Measurements from ENCODE around the gene FNDC11.

The FNDC11 gene

DNA sequence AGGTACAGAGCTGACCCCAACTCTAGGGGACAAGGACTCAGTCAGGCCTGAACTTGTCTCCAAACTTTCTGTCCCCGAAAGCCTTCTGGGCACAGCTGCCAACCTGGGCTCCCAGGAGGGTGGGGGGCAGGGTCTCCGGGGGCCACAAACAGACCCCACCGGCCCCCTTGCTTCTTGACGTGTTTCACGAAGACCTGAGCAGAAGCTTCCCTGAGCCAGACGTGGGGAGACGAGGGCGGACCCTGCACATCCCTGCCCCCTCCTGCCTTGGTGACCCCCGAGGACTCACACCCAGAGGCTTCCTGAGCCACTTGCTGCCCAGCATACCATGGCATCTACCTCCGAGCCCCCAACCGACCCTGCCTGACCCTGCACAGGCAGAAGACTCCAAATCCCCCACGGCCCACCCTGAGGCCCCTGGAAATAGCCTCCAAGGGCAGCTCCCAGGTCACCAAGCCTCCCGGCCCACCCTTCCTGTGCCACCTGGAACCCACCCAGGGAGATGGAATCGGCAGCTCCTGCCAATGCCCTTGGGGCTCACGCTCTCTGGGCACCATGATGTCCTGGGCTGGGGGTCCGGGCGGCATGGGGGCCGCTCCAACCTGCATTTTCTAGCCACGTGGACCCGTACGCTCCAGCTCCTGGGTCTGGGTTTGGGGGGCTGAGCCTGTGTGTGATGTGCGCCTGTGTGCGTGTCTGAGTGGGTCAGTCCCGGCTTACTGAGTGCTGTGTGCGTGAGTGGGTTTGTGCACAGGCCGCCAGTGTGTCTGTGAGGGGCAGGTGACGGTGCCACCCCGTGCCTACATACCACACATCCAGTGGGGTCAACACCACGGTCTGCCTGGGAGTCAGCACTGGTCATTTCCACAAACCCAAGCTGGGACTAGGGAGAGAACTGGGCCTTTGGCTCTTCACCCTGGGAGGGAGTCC lies 14.3 kb upstream of the FNDC11 start:
- no peak for DNase-seq (ENCODE audit: low read depth in 2 of 2, low spot score in 1 of 2)

DNA sequence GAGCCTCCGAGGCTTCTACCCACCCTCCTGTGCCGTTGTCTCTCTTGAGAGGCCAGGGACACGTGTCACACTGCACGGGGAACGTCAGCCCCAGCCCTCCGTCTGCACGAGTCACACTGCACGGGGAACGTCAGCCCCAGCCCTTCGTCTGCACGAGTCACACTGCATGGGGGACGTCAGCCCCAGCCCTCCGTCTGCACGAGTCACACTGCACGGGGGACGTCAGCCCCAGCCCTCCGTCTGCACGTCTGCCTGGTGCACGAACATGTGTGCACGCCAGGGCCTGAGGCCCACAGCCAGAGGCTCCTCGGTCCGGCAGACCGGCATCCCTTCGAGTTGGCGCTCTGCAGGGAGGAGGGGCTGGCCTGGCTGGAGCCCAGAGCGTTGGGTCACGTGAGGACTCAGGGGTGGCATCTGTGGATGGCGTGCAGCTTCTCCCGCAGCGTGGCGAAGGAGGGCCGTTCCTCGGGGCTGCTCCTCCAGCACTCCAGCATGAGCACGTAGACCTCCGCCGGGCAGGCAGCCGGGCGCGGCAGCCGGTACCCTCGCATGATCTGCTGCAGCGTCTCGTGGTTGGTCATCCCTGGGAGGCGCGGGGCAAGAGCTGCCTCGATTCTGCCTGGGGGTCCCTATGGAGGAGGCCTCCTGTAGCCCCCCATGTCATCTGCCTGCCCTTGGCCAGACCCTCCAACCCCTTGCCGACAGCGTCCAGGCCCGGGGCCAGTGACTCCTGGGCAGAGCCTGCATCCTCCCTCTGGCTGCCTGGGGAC lies 13.4 kb upstream of the FNDC11 start:
- DNase-seq (ENCODE audit: low read depth in 2 of 2, low spot score in 1 of 2), result no peak

DNA sequence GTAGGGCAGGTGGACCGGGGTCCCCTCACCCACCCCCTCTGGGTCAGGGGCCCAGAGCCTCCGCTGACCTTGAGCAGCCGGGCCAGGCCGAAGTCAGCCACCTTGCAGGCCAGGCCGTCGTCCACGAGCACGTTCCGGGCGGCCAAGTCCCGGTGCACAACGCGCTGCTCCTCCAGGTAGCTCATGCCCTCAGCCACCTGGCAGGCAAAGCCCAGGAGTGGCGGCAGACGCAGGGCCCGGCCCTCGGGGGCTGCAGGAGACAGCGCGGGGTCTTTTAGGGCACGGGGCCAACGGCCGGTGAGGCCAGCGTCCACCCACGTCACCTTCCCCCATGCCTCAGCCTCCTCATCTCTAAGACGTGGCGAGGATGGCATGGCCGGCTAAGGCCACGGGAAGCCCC lies 12.6 kb upstream of the FNDC11 start:
- no peak for DNase-seq (ENCODE audit: low read depth in 2 of 2, low spot score in 1 of 2)

DNA sequence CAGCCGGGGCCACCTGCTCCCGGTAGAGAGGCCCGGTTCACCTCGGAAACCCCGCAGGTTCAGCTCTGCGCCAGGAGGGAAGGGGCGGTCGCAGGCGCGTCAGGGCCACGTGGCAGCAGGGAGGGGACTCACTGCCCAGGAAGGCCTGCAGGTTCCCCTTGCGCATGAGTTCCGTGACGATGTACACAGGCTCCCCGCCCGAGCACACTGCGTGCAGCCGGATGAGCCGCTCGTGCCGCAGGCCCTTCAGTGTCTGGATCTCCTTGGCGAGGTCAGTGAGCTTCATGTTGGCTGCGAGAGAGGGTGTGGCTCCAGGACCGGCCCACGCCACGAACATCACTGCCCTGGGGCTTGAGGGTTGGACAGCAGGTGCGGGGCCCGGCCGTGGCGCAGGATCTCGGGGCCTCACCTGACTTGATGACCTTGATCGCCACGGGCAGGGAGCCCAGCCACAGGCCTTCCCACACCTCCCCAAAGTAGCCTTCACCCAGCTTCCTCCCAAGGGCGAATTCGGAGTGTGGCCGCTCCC lies 11.9 kb upstream of the FNDC11 start:
- DNase-seq (ENCODE audit: low read depth in 2 of 2, low spot score in 1 of 2), result no peak

DNA sequence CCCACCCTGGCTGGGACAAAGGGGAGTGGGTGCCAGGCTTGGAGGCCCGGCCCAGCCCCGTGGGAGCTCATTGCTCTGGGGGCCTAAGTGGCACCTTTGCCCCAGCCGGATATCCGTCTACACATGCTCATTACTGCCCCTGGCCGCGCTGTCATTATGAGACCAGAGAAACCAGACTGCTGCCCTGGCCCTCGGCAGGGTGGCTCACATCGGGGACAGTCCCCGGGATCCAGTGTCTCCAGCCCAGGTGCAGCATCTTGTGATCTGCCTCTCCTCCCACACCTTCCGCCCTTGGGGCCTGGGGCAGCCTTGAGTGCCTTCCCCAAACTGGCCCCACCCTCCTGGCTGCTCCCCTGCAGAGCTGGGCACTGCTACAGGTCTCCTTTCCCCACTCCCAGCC lies 11.3 kb upstream of the FNDC11 start:
- DNase-seq (ENCODE audit: low read depth in 2 of 2, low spot score in 1 of 2), result no peak

DNA sequence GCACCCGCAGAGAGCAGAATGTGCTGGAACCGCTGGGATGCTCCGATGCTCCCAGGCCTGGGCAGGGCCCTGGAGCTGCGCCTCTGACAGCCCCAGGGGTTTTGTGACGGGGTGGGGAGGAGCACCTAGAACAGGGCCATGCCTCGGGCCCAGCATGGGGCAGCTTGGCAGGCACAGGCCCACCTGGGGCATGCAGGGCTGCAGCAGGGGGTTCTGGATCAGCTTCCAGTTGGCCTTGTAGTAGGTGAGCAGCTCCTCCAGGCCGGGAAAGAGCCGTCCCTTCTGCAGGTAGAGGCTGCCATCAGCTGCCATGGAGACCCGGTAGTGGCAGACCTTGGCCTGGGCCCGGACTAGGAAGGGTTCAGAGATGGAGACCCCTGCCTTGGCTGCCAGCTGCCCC lies 10.8 kb upstream of the FNDC11 start:
- no peak for DNase-seq (ENCODE audit: low read depth in 2 of 2, low spot score in 1 of 2)

DNA sequence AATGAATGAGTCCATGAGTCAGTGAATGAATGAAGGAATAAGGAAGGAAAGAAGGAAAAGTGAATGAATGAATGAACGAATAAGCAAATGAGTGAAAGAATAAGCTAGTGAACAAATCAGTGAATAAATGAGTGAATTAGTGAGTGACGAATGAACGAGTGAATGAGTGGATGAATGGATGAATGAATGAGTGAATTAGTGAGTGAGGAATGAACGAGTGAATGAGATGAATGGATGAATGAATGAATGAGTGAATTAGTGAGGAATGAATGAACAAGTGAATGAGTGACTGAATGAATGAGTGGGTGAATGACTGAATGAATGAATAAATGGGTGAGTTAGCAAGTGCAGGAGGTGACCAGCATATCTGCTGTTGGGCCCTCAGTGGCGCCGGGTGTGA lies 10.2 kb upstream of the FNDC11 start:
- no peak for DNase-seq (ENCODE audit: low read depth in 2 of 2, low spot score in 1 of 2)

DNA sequence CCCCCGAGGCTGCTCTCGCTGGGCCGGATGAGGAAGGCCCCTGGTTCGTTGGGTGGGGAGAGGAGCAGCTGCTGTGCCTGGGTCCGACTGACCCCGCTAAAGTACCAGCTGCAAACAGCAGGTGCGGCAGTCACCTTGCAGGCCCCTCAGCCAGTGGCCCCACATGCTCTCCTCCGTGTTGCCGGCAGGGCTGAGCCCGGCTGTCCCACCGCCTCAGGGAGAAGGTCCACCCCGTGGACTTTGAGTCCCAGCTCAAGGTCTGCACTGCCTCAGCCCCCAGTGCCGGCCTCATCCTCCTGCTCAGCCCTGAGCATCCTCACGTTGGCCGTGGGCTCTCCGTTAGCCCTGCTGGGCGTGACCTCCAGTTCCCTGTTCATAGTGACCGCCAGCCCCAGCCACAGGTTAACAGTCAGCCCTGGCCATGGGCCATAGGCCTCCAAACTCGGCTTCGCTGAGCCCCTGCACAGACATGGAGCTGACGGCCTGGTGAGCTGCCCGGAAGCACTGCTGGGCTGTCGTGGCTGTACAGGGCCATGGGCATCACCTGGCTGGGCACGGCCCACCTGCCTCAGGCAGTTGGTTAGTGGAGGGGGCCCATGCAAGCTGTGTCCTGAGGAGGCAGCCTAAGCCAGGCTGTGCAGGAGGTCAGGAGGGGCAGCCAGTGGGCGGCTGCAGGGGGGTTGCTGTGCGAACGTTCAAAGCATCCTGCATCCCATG lies 9.6 kb upstream of the FNDC11 start:
- DNase-seq (ENCODE audit: low read depth in 2 of 2, low spot score in 1 of 2), result no peak

DNA sequence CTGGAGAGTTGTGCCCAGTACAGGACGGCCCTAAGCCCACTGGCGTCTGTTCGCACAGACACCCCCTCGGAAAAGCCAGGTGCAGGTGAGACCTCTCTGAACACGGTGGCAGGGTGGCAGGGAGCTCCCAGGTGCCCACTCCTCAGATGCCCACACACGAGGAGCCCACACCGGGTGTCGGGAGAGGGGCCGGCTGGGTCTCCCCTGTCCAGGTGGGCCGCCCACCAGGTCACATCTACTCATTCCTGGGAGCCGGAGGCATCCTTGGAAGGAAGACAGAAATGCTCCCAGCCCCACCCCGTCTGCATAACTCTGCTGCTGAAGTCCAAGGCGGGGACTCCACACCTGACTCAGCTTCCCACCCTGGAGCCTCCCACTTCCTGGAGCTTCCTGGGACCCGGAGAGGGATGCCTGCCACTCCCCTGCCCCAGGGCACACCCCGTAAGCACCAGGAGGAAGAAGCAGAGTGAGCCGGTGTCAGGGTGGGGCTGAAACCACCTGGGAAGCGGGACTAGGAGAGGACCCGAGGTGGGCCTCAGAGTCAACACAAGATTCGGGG lies 8.9 kb upstream of the FNDC11 start:
- no peak for DNase-seq (ENCODE audit: low read depth in 2 of 2, low spot score in 1 of 2)

DNA sequence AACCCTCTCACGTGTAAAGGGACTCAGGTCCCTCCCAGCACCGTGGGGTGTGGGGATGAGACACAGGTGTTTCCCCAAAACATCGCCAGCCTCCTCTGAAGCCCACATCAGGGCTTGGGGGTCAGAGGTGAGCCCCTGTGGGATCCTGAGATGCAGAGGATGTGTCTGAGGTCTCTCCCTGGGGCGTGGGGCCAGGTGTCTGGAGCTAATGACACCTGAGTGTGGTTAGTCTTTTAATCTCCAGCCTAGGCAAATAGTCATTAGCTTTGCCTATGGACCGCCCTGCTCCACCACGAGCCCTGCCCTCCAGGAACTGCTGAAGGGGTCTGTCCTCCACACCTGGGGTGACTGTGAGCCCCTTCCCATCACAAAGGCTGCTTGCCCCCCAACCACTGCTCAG lies 8.1 kb upstream of the FNDC11 start:
- no peak for DNase-seq (ENCODE audit: low read depth in 2 of 2, low spot score in 1 of 2)

DNA sequence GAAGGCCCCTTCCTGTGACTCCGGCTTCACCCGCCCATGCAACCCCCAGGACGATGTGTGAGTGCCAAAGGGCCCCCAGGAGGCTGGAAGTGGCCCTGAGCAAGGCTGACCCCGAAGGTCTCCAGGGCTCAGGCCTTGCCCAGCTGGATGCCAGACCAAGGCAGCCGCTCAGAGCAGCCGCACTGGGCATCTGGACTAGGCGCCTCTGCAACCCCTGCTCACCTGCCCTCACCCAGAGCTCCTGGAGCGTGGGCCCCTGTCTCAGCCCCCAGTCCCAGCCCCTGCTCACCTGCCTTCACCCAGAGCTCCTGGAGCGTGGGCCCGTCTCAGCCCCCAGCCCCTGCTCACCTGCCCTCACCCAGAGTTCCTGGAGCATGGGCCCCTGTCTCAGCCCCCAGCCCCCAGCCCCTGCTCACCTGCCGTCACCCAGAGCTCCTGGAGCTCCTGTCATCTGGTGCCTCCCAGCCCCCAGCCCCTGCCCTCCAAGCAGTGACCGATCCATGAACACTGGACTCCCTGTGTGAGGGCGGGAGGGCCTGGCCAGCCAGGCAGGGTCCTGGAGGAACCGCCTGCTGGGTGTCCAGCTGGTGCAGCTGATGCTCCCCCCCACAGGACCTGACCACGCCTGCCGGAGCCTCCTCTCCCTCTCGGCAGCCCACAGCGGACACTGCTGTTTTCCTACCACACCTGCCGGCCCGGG lies 7.6 kb upstream of the FNDC11 start:
- DNase-seq (ENCODE audit: low read depth in 2 of 2, low spot score in 1 of 2), result no peak

DNA sequence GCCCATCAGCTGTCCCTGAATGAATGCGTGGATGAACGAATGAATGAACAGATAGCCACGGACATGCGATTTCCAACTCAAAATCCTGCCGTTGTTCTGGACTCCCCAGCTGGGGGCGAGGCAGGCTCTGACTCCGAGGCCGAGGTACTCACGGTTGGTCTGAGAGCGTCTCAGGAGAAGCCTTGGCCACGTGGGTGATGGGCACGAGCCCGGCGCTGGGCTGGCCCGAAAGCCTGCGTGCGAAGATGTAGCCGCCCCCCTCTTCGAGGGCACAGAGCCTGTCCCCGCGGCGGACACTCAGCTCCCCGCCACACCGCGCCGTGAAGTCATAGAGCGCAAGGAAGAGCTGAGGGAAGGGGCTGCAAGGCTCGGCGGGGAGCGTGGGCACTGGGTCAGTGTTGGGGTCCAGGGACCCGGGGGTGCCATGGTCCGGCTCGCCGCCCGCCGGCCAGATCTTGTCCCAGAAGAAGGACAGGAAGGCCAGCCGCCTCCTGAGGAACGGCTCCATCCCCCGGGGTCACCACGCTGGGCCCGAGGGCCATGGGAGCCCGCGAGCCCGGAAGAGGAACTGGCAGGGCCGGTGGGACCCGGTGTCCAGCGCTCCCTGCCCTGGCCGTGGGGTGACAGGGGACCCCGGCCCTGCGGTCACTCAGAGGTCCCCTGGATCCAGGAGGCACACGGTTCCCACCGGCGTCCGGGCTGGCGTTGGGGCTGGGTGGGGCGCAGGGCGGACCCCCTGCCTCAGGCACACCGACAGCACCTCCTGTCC lies 6.8 kb upstream of the FNDC11 start:
- DNase-seq (ENCODE audit: low read depth in 2 of 2, low spot score in 1 of 2), result no peak

DNA sequence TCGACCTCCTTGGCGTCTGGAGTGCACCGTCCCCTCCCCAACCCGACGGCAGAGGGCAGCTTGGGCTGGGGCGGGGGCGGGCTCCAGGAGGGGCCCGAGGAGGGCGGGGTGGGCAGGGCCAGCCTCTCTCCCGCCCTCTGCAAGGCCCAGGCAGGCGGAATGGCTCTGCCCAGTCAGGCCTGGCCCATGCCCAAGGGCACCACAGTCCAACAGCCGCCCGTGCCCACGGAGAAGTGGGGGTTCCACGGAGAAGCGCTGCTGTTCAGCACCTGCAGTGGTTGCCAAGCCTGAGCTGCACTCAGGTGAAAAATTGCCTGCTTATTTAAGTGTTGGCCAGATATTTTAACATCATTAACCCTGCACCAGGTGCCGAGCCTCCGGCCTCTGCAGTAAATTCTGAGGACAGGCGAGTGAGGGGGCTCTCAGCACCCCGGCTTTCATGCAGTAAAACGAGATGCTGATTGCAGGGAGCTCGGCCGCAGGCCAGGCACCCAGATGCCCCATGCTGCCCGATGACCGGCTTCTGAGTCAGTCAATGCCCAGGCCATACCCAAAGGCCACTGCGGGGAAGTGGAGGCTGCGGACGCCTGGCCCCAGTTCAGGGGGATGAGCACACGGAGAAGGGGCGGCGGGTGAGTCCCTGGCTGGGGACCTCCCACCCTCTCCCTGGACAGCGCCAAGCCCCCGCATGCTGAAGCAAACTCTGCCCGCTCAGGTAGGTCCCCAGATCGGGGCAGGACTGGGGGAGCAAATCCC lies 6.1 kb upstream of the FNDC11 start, which contains the start of gene SRMS:
Gene SRMS (minus strand): TSS at position 25 of the 756 bp plus-strand sequence. CDS start 286 bp downstream, outside the sequence.
- DNase-seq (ENCODE audit: low read depth in 2 of 2, low spot score in 1 of 2), result no peak

DNA sequence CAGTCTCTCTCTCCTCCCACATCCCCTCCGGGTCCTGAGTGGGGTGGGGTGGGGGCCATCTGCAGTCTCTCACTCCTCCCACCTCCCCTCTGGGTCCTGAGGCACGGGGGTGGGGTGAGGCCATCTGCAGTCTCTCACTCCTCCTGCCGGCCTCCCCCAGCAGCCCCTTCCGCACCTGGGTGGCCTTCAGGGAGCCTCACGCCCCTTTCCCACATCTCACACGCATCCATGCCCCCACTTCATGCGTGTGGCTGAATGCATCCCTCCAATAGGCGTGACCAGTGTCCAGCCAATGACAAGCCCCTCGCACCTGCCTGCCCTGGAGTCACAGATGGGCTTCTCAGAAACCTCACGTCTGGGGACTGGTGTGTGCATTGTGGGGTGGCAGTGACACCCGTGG lies 5.4 kb upstream of the FNDC11 start:
- no peak for DNase-seq (ENCODE audit: low read depth in 2 of 2, low spot score in 1 of 2)

DNA sequence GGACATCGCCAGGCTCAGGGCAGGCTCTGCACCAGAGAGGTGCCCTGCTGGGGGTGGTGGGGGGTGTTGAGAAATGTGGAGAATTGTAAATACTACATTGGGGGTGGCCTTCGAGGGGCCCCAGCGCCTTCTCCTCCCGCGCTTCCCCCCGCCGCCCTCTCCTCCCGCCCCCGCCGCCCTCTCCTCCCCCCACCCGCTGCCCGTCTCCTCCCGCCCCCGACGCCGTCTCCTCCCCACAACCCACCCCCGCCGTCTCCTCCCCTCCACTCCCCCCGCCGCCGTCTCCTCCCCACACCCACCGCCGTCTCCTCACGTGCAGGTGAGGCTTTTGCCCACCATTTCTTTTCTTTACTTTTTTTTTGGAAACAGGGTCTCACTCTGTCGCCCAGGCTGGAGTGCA lies 4.9 kb upstream of the FNDC11 start:
- DNase-seq (ENCODE audit: low read depth in 2 of 2, low spot score in 1 of 2), result no peak

DNA sequence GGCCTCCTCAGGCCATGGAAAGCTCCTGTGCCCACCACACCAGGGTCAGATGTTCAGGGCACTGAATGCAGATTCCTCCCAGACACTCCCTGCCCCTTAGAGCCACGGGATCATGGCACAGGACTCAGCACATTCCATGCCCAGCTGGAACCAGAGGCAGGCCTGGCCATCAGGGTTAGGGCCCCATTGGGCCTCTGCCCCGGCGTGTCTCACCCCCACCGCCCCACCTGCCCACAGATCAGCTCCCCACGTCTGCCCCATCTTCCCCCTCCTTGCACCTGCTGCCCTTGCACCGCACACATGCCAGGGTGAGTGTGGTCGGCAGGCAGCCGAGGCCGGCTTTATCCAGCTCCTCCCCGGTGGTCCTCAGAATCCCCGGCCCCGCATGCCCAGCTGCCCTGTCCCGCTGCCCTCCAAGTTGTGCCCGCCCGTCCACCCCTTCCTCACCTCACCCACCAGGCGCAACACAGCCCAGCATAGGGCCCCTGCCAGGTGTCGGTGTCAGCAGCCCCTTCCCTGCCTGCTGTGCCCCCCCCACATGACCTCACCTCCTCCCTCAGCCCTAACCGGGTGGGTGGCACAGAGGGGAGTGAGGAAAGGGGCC lies 4.2 kb upstream of the FNDC11 start:
- DNase-seq (ENCODE audit: low read depth in 2 of 2, low spot score in 1 of 2), result no peak

DNA sequence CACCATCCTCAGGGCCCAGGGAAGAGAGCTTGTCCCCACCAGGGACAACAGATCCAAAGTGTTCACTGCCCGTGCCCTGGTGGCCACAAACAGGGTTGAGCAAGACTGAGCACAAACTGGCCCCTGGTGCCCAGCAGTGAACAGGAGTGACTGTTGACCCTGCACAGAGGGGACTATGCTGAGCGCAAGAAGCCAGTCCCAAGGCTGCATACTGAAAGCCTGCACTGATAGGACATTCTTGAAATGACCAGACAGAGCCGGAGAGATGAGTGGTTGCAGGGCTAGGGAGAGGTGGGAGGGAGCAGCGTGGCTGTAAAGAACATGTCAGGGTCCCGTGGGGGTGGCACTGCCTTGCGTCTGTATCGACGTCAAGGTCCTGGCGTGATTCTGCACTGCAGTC lies 2.9 kb upstream of the FNDC11 start:
- DNase-seq (ENCODE audit: low read depth in 2 of 2, low spot score in 1 of 2), result no peak

DNA sequence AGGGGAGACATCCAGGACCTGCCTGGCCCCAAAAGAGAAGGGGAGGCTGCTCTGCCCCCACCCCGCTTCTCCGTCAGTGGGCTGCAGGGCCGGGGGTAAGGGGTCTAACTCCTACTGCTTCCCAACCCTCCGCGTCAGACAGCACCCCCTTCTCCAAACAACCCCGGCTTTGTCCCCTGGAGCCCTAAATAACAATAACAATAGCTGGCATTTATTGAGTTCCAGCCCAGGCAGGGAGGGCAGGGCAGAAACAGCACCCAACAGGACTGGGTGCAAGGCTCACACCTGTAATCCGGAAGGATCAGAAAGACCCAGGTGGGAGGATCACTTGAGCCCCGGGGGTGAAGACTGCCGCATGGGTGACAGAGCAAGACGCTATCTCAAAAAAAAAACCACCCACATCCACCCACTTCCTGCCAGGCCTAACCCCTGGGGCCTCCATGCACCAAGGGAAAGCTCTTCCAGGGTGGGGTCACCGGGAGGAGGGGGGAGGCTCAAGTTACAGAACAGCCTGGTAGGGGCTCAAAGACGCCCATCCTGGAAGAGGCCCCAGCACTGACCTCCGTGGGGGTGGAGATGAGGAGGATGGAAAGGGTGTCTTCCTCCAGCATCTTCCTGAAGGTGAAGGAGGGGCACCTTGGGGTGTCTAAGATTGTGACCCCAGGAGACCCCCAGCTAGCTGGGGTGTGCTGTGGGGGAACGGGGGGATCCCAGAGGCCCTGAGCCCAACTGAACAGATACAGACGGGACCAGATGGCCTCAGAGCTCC lies 1.3 kb upstream of the FNDC11 start:
- no peak for DNase-seq (ENCODE audit: low read depth in 2 of 2, low spot score in 1 of 2)

All from stimulated activated CD8-positive, alpha-beta memory T cell treated with anti-CD3 and anti-CD28 coated beads, Interleukin-4, amount 100 ng/mL, for 1 hour (primary cell).